GM21717 (cell line): Measurements from ENCODE around the gene AFF3.
"Not testable (repeated sequence)": the region's sequence is repeated elsewhere in the genome, so short reads cannot be mapped to it uniquely, and the experiment has no call there.

ENCODE experiments used
- ATAC-seq: cut with Tn5 transposase; IDR thresholded peaks from one replicate; pipeline ENCODE4 v1.9.1; 2021; ENCODE audit warnings: mild to moderate bottlenecking, moderate library complexity; ENCODE audit not compliant: unreplicated experiment

The AFF3 gene

DNA sequence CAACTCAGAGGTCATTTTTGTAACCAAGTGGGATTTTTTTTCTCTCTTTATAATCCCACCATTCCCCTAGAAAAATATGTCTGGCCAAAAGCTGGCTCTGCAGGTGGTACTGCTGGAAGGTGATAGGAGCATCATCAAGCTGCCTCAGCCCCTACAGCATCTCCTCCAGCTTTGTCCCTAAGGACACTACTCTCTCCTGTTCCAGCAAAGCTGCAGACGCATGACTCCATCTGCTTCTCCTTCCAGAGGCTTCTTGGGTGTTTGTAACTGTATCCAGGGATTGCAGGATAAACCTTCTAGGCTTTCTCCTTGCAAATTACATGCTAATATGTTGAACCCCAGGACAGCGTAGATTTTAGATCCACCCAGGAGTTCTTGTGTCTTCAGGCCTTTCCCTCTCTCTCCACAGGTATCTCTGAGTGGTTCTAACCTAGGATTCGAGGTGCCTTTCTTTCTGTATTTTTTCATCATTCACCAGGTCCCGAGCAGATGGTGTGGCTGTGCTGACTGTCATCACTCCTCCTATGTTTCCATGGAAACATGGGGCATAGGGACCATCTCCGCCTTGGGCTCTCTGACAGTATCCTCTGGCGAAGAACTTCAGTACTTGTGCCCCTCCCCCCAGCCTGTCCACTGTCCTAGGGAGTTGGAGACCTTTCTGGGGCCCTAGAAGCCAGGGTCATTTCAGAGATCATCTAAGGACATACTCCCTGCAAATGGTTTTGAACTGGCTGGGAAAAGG lies 34.3 kb downstream of the AFF3 start:
- ATAC-seq = no peak

DNA sequence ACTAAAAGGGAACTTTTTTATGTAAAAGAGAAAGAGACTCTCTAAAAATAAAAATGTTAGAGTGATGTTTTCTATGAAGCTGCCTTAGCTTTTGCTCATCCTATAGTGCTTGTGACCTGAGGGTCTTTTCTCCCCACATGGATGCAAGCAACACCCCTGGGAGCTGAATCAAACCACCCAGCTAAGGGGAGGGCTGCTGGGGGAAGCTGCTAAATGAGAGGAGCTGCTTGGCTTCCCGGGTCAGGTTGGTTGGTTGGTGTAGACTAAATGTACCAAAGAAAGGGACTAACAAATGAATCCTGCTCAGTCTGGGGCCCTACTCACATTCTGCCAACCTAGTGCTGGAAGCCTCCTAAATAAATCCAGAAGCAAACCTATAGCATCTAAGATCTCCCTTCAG lies 35.0 kb downstream of the AFF3 start:
- no peak for ATAC-seq

DNA sequence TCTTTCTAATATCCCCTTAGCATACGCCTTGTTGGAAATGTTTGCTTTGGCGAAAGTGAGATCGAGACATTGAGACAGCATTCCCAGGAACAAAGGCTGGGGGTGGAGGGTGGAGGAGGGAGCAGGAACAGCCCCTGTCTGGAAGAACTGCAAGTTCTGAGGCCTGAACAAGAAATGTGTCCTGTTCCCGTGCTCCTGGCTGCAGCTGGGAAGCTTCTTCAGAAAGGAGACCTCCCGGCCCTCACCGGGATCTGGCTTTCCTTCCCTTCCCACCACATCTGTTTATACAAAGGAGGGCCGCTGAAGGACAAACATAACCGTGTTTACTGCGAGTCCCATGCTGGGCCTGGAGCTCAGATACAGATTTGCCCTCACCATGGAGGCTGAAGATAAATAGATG lies 35.9 kb downstream of the AFF3 start:
- ATAC-seq = no peak

DNA sequence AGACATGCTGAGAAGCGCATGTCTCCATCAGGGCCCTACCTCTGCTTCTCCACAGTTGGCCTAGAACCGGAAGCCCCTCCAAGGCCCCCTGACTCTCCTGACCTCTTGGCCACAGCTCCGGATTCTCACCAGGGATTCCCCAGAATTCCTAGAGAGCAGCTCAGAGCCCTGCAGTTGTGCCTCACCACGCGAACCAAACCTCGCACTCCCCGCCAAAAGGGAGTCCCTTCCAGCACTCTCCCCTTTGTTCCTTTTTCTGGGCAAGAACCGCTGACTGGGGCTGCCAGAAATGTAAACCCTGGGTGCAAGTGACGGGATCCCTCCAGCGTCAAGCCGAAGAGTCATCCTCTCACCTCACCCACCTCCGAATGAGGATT lies 36.7 kb downstream of the AFF3 start:
- ATAC-seq = no peak

DNA sequence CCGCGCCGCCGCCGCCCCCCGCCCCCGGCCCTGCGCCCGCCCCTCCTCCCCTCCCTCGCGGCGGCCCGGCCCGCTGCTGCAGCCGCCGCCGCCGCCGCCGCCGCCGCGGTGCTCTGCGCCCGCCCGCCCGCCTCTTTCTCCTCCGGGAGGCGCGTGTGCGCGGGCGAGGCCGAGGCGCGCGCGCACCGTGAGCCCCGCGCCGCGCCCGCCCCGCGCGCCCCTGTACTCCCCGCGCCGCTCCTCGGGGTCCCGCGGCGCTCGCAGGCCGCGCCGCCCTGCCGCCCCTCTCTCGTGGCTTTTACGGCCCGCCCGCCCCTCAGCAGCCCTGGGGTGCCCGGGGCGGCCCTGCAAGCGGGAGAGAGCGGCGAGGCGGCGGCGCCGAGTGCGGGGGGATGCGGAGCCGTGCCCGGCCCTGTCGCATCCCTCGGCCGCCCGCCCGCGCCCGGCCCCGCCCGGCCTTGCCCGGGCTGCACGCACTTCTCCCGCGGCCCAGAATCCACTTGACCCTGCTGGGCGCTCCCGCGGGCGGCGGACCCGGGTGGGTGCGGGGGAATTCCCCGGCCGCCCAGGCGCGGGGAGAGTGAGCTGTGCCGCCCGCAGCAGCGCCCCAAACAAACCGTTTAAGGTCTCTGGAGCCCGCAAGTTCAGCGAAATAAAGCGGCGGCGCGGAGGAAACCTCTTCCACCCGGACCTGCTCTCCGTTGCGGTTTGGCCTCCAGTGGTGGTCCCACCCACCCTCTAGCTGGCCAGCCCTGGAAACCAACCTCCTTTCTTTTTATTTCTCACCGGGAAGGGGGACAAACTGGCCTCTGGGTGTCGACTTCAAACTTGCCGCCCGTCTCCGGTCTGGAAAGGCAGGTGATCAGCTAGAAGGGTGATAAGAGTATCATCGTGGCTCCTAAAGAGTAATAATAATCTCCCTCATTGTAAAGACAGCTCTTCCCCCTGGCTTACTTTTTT lies 37.4 kb downstream of the AFF3 start:
- ATAC-seq = no peak

DNA sequence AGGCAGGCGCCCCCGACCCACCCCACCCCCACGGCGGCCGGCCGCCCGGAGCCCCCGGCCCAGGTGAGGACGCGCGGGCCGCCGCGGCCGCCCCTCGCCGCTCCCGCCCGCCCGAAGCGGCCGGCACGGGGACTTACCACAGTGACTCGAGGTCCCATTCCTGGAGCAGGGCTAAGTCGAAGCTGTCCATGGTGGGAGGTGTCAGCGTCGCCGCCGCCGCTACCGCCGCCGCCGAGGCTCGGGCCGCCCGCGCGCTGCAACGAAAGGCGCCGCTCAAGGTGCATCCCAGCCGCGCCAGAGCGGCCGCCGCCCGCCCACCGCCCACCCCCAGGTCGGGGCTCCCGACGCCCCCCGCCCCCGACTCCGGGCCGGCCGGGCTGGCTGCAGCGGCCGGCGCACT lies 38.1 kb downstream of the AFF3 start:
- not testable (repeated sequence) for ATAC-seq

DNA sequence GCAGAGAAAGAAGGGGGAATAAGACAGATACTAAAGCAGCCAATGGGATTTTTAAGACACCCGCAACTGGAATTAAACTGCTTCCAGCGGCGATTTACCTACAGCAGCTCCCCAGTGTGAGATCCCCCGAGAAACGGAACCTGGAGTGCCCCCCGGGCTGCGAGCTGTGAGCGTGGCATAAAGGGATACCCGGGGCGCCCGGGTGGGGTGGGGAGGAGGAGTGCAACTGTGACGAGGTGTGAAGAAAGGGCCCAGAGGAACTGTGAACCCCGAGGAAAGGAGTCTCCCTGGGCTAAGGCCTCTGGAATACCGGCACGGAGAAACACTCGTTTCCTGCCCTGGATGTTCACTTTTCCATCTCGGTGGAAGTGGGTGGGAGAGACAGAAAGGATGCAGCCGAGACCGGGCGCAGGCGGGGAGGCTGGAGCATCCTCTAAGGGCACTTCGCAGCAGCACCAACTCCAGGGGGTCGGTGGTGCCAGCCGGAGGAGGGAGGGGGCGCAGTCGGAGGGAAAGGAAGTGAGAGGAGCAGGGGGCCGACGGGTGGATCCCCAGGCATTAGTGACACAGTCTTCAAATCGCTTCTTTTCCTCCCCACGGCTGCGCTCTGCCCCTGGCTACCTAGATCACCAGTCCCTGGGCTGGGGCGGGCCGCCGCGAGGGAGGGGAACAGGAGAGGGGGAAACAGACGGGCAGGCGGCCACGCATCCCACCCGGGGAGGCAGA lies 38.7 kb downstream of the AFF3 start:
- not testable (repeated sequence) for ATAC-seq

DNA sequence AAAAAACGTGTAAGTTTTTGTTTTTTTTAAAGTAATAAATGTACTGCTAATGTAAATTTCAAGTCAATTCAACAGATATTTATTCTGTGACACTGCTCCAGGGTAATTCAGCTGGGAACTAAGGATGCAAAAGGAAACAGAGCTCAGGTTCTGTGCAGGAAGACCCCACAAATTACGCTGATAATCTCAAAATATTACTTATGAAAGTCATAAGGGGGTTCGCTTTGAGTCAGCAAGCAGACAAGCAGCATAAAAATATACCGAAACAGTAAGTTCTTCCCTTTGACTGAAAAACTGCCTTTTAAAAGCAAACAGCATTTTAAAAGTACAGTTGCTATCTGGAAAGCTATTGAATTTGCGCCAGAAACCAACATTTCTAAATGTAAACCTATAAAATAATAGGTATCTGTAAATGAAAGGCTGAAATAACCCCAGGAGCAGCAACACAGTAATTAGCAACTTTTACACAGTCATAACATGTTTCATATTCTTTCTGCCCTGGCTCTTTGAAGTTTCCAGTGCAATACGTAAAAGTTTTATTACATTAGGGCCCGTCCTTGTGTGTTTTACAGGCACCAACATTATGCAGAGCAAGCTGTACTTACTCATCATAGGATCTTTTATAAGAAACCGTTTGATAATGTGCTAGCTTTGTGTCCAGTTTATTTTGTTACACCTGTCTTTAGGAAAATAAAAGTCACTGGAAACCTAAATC lies 39.8 kb downstream of the AFF3 start:
- not testable (repeated sequence) for ATAC-seq

DNA sequence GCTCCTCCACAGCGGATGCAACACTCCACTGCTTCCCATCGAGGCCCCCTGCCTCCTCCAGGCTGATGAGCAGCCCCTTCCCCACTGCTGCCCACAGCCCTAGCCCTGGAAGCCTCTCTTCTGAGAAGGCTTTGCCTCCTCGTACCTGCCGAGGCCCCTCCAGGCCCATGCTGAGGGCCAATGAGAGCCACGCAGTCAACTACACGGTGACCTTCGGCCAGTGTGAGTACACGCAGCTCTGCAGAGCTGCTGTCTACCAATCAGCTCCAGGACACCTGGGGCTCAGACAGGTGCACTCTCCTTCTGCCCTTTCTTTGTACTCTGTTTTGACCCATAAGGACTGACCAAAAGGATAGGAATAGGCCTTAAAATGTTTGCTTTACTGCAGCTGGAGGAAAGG lies 43.5 kb downstream of the AFF3 start:
- ATAC-seq = not testable (repeated sequence)

DNA sequence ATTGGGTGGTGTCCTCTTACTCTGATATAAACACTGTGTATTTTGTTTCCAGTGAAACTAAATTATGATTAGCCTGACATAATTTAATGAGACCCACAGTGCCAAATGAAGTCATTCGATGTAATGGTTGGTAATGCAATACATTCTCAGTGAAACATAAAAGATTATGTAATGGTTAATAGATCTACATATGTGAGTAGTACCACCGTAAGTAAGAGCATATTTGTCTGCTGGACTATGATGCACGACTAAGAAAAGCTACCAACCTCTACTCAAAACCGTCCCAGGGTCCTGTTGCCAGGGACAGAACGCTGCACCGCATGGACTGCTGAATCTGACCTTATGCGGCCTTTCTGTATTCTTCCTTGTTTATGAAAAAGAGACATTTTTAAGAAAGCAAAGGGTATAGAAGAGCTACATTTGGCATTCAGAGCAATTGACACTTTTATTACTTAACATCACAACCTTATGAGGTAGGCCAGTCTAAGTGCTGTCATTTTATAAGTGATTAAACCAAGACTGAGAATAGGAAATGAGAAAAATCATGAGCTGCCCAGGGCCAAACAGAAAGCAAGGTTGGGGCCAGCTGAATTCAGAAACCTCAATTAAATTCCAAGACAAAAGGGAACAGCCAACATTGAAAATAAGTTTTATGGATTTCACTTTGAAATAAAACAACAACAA lies 44.6 kb downstream of the AFF3 start:
- ATAC-seq = not testable (repeated sequence)

DNA sequence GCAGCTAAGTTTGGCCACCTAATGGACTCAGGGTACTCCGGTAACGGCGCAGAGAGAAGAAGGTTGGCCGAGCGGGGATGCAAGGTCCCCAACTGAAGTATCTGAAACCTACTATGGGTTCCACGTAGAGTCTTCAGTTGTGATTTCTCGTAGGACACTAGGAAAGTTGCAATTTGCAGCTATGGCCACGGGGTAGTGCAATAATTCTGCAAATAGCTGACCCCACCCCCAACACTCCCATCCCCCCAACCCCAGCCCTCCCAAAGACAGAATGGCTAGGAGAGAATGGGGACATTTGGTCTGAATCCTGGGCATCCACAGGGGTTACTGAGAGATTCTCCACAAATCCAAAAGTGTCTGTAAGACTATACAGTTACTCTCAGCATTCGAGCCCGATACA lies 46.5 kb downstream of the AFF3 start:
- ATAC-seq = not testable (repeated sequence)

DNA sequence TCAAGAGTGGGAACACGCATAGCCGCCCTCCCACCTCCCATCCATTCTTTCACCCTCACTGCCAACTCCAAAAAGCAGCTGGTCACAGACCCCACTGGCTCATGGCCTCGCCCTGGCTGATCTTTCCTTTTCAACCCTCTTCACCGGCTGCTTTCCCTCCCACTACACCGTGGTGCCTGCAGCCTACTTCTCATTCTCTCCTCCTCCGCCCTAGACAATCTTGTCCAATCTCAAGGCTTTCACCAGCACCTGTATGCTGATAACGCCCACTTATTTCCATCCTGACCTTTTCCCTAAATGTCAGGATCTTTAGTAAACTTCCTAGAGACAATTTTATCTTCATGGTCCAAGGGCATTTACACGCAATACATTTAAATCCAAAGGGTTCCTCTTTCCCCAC lies 50.6 kb downstream of the AFF3 start:
- ATAC-seq = not testable (repeated sequence)

DNA sequence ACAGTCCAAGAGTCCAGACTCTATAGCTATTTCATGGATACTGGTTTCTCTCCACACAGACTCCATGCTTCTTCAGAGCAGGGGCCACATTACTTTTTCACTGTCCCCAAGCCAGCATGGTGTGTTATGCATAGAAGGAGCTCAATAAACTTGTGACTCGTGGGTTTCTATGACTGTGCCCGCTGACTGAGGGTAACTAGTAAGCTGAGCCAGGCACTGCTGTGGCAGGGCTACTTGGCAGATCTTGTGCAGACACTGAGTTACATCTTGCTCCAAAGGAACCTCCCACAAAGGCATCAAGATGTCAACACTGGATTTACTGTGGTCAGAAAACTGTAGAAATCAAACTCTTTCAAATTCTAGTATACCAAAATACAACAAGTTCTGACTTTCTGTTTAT lies 56.6 kb downstream of the AFF3 start:
- ATAC-seq = not testable (repeated sequence)

DNA sequence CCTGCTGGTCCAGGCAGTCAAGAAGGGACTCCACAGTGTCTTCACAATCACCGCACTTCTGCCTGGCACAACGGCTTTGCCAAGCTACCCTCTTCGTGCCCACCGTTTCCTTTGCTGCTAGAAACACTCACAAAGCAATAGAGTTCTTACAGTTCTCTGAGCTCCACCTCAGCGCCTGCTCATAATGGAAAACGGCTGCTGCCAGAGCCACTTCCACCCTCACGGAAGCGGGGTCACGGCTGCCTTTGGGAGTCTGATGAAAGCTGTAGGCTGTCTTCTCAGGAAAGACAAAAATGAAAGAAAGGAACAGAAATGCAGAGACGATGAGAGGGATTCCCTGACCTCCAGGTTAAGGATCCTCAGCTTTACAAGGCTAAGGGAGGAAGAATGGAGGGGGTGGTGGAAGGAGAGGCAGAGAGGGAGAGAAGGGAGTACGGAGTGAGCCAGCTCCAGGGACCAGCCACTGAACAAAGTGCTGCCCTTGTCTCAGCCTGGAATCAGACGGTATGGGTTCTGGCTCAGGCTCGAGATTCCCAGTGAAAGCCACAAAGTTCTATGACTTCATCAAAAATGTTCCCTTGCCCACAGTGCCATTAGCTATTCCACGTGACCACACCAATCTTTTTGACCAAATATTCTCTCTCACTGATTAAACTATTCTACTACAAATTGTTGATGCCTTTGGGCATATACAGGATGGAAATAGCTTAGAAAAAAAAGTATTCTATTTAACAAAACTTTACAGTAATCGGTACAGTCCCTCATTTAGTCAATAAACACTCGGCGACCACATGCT lies 58.8 kb downstream of the AFF3 start:
- not testable (repeated sequence) for ATAC-seq

DNA sequence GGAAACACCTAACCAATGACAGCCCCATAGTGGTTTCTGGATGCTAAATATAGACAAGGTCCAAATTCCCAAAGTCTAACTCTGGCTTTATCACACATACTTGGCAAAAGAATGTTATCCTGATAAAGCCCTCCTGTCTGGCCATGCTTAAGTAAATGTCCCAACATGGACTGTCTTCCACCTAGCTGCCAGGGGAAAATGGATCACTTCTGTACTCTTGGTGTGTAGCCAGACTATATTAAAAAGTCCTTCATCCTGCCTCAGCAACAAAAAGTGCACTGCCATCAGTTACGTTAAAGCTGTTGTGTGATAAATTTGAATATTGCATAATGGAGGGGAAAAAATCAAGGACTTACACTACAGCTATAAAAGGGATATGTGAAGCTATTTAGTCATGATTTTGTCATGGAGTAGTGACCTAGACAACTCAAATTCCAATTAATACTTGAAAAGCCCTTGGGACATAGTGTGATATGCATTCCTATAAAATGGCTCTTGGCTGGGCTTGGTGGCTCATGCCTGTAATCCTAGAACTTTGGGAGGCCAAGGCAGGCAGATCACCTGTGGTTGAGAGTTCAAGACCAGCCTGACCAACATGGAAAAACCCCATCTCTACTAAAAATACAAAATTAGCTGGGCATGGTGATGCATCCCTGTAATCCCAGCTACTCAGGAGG lies 60.0 kb downstream of the AFF3 start:
- ATAC-seq = not testable (repeated sequence)

DNA sequence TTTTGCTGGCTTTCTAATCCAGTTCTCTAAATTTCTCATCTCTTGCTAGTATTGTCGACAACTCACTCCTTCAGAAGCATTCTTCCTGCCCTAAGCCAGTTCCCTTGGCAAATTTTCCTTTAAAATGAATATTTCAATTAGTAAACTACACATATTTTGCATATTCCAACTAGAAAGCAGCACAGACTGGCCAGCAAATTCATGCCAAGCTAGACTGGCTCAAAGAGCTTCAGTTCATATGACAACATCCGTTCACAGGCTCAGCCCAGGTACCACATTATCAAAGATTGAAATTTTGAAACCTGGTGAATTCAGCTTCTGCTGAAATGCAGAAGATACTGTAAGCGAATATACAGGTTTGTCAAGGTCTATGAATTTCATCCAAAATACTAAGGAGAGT lies 64.5 kb downstream of the AFF3 start:
- ATAC-seq = no peak

DNA sequence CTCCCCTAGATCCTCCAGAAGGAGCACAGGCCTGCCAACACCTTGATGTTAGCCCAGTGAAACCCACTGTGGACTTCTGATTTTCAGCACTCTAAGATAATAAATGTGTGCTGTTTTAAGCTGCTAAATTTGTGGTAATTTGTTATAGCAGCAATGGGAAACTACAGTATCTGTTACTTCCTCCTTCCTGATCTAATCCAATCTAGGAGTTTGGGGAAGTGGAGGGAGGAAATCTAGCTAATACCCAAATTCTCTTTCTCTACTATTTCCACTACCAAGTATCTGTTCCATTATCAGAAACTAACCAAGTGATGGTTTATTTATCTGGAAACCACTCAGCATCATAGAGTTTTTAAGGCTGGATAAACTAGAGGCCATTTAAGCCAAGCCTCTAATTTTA lies 64.9 kb downstream of the AFF3 start:
- ATAC-seq = no peak

DNA sequence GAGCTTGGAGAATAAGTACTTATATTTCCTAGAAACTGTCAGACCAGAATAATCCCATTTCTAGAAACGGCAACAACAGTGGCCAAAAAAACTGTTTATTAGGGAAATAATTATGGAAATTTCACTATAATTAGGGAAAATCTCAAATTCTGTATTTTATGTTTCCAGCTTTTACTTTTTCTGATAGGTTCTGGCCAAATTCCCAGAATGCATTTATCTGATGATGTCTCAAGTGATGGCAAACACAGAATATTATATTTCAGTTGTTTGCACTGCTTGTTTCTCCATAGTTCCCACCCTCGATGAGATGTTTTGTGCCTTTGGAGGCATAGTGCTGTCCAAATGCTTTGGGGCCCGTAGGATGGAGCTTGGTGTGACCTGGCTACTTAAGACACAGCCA lies 66.9 kb downstream of the AFF3 start:
- ATAC-seq = no peak

DNA sequence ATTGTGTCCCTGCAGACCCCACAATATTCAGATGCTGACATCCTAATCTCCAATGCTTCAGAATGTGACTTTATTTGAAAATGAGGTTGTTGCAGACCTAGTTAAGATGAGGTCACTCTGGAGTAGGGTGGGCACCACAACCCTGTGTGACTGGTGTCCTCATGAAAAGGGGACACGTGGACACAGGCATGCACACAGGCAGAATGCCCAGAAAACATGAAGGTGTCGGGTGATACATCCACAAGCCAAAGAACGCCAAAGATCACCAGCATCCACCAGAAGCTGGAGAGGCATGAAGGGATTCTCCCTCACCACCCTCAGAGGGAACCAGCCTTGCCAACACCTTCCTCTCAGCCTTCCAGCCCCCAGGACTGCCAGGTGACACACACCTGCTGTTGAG lies 69.3 kb downstream of the AFF3 start:
- ATAC-seq = no peak
